ENCODE data around the gene MND1. TPM values are rescaled to one million over a fixed set of nuclear protein-coding genes. Genes with fewer than 3 reads are reported as not detected.

The MND1 gene
- total RNA-seq, 1 donor from 2014 or later = 1.00 TPM

DNA sequence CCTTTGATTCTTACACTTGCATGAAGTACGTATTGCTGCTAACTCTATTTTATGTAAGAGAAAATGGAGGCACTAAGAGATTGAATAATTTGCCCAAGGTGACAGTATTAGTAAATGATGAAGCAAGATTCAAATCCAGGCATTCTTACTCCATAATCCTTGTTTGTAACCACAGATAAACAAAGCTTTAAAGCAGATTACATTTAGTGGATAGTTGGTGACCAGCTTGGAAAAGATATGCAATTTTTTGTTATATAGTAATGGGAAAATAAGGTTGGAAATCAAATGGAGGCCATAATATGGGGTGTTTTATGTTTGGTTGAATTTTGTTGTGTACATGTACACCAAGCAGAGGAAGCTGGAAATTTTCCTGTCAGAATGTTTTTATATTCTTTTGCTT, 30.8 kb downstream of the MND1 start:
- H3K36me3 ChIP-seq (ENCODE audit: insufficient read depth, low read length) = no peaks in the 10 kb centered on the region
- no peaks in the 10 kb centered on the region for H3K79me2 ChIP-seq (ENCODE audit: insufficient read depth, low read length)
- no peaks in the 10 kb centered on the region for H3K9me3 Mint-ChIP-seq (ENCODE audit: unreplicated experiment)
- TF ChIP-seq EZH2 (IDR thresholded peaks at IDR 0.05; ENCODE audit: insufficient read depth, low read length) = no peak
- TF ChIP-seq, protein P1, sequence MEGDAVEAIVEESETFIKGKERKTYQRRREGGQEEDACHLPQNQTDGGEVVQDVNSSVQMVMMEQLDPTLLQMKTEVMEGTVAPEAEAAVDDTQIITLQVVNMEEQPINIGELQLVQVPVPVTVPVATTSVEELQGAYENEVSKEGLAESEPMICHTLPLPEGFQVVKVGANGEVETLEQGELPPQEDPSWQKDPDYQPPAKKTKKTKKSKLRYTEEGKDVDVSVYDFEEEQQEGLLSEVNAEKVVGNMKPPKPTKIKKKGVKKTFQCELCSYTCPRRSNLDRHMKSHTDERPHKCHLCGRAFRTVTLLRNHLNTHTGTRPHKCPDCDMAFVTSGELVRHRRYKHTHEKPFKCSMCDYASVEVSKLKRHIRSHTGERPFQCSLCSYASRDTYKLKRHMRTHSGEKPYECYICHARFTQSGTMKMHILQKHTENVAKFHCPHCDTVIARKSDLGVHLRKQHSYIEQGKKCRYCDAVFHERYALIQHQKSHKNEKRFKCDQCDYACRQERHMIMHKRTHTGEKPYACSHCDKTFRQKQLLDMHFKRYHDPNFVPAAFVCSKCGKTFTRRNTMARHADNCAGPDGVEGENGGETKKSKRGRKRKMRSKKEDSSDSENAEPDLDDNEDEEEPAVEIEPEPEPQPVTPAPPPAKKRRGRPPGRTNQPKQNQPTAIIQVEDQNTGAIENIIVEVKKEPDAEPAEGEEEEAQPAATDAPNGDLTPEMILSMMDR (IDR thresholded peaks at IDR 0.05; ENCODE audit: insufficient read depth, low read depth, low read length) = no peak
- no peaks in the 10 kb centered on the region for H3K27me3 Mint-ChIP-seq (ENCODE audit: low read depth, unreplicated experiment)
- no peaks in the 10 kb centered on the region for H3K4me1 ChIP-seq (ENCODE audit: insufficient read depth, low read length)
- peak; percentile 20 for FAIRE-seq
- no peak overlapping the region for H3K27ac ChIP-seq (ENCODE audit: low read depth, low read length)
- no peak overlapping the region for H3K4me2 ChIP-seq (ENCODE audit: low read length)
- H3K9me3 ChIP-seq (ENCODE audit: insufficient read depth, low read depth, low read length) = no peaks in the 10 kb centered on the region
- no peak overlapping the region for H3K4me3 Mint-ChIP-seq (ENCODE audit: unreplicated experiment)
- H3K27ac Mint-ChIP-seq (ENCODE audit: unreplicated experiment) = no peak overlapping the region
- H3K9ac ChIP-seq (ENCODE audit: low read length) = no peak overlapping the region
- H2AFZ ChIP-seq (ENCODE audit: low read depth, low read length) = no peak overlapping the region
- no peaks in the 10 kb centered on the region for H4K20me1 ChIP-seq (ENCODE audit: insufficient read depth, low read length)
- DNase-seq (ENCODE audit: low read depth) = no peak
- H3K4me3 ChIP-seq (ENCODE audit: insufficient read depth, low read depth, low read length) = no peak overlapping the region
- H3K27me3 ChIP-seq (ENCODE audit: insufficient read depth, low read length) = no peaks in the 10 kb centered on the region
- H3K36me3 Mint-ChIP-seq (ENCODE audit: low read depth, unreplicated experiment) = peaks cover 2% of the 10 kb centered on the region
- H3K4me1 Mint-ChIP-seq (ENCODE audit: low read depth, unreplicated experiment) = peaks cover 2% of the 10 kb centered on the region

DNA sequence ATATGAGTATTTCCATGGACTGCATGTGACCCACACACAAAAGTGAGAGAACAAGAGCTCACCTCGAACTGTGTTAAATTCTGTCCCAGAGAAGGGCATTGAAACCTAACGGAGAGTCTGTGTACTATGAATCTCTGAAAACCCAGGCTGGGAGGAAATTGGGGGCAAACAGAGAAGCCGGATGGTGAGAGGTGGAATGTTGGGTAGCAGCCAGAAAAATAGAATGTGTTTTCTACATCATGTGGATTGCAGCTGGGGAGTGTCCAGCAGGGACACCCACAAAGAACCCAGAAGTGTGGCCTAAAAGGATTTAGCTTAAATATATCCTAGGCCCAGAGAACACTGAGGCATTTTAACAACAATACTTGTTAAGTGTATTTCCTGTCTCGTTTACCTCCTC, 38.6 kb downstream of the MND1 start:
- no peak overlapping the region for H3K27ac Mint-ChIP-seq (ENCODE audit: unreplicated experiment)
- H3K4me1 Mint-ChIP-seq (ENCODE audit: low read depth, unreplicated experiment) = peaks cover 6% of the 10 kb centered on the region
- no peaks in the 10 kb centered on the region for H3K9me3 ChIP-seq (ENCODE audit: insufficient read depth, low read depth, low read length)
- TF ChIP-seq EZH2 (IDR thresholded peaks at IDR 0.05; ENCODE audit: insufficient read depth, low read length) = no peak
- TF ChIP-seq, protein P1 (IDR thresholded peaks at IDR 0.05; ENCODE audit: insufficient read depth, low read depth, low read length) = no peak
- H3K79me2 ChIP-seq (ENCODE audit: insufficient read depth, low read length) = no peaks in the 10 kb centered on the region
- no peak overlapping the region for H3K4me2 ChIP-seq (ENCODE audit: low read length)
- DNase-seq (ENCODE audit: low read depth) (peak; percentile 7), FAIRE-seq (no peak)
- H3K27me3 Mint-ChIP-seq (ENCODE audit: low read depth, unreplicated experiment) = no peaks in the 10 kb centered on the region
- H3K27ac ChIP-seq (ENCODE audit: low read depth, low read length) = no peak overlapping the region
- no peaks in the 10 kb centered on the region for H3K27me3 ChIP-seq (ENCODE audit: insufficient read depth, low read length)
- no peak overlapping the region for H2AFZ ChIP-seq (ENCODE audit: low read depth, low read length)
- no peak overlapping the region for H3K4me3 Mint-ChIP-seq (ENCODE audit: unreplicated experiment)
- H3K9ac ChIP-seq (ENCODE audit: low read length) = no peak overlapping the region
- no peak overlapping the region for H3K4me3 ChIP-seq (ENCODE audit: insufficient read depth, low read depth, low read length)
- no peaks in the 10 kb centered on the region for H3K4me1 ChIP-seq (ENCODE audit: insufficient read depth, low read length)
- no peaks in the 10 kb centered on the region for H3K9me3 Mint-ChIP-seq (ENCODE audit: unreplicated experiment)
- no peaks in the 10 kb centered on the region for H3K36me3 Mint-ChIP-seq (ENCODE audit: low read depth, unreplicated experiment)
- no peaks in the 10 kb centered on the region for H3K36me3 ChIP-seq (ENCODE audit: insufficient read depth, low read length)
- H4K20me1 ChIP-seq (ENCODE audit: insufficient read depth, low read length) = no peaks in the 10 kb centered on the region

DNA sequence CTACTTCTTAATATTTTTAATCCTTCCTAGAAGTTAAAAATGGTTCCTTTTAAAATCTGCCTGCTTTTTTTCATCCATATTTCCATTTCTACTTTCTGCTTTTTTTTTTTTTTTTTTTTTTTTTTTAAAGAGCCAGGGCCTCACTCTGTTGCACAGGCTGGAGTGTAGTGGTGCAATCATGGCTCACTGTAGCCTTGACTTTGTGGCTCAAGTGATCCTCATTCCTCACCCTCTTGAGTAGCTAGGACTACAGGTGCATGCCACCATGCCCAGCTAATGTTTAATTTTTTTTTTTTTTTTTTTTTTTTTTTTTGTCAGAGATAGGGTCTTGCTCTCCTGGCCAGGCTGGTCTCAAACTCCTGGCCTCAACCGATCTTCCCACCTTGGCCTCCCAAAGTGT, 39.7 kb downstream of the MND1 start:
- H3K4me2 ChIP-seq (ENCODE audit: low read length) = no peak overlapping the region
- H4K20me1 ChIP-seq (ENCODE audit: insufficient read depth, low read length) = no peaks in the 10 kb centered on the region
- Mint-ChIP-seq H3K36me3 (ENCODE audit: low read depth, unreplicated experiment) (no peaks in the 10 kb centered on the region), H3K27ac (ENCODE audit: unreplicated experiment) (no peak overlapping the region), H3K4me3 (ENCODE audit: unreplicated experiment) (no peak overlapping the region), H3K27me3 (ENCODE audit: low read depth, unreplicated experiment) (no peaks in the 10 kb centered on the region), H3K4me1 (ENCODE audit: low read depth, unreplicated experiment) (peaks cover 6% of the 10 kb centered on the region), H3K9me3 (ENCODE audit: unreplicated experiment) (no peaks in the 10 kb centered on the region)
- no peaks in the 10 kb centered on the region for H3K27me3 ChIP-seq (ENCODE audit: insufficient read depth, low read length)
- H2AFZ ChIP-seq (ENCODE audit: low read depth, low read length) = no peak overlapping the region
- no peak overlapping the region for H3K27ac ChIP-seq (ENCODE audit: low read depth, low read length)
- FAIRE-seq = no peak
- H3K4me3 ChIP-seq (ENCODE audit: insufficient read depth, low read depth, low read length) = no peak overlapping the region
- no peak for DNase-seq (ENCODE audit: low read depth)
- no peaks in the 10 kb centered on the region for H3K79me2 ChIP-seq (ENCODE audit: insufficient read depth, low read length)
- H3K9me3 ChIP-seq (ENCODE audit: insufficient read depth, low read depth, low read length) = no peaks in the 10 kb centered on the region
- H3K9ac ChIP-seq (ENCODE audit: low read length) = no peak overlapping the region
- H3K36me3 ChIP-seq (ENCODE audit: insufficient read depth, low read length) = no peaks in the 10 kb centered on the region
- TF ChIP-seq, protein P1 (IDR thresholded peaks at IDR 0.05; ENCODE audit: insufficient read depth, low read depth, low read length) = no peak
- no peak for TF ChIP-seq EZH2 (IDR thresholded peaks at IDR 0.05; ENCODE audit: insufficient read depth, low read length)
- H3K4me1 ChIP-seq (ENCODE audit: insufficient read depth, low read length) = no peaks in the 10 kb centered on the region

All from astrocyte (in vitro differentiated cells and primary cell).